Endometrial microvascular endothelial cells (primary cell): ENCODE measurements around the gene ARTN. TPM values are rescaled to one million over a fixed set of nuclear protein-coding genes. Genes with fewer than 3 reads are reported as not detected.

Source experiments
- in situ Hi-C: cut with HindIII; loops from 2 replicates; pipeline ENCODE4 v1.10.0; 2017; ENCODE audit warnings: low sequenced_read_pairs, low pct_unique_long_range_greater_than_20kb; ENCODE audit errors: inconsistent ontology term
- total RNA-seq: library from RNA; depleted of rRNA; stranded (reverse); fragments of >200 nt; gene quantifications from one replicate; pipeline ENCODE4 v1.2.3, GENCODE V29; 2015; ENCODE audit errors: inconsistent ontology term

Gene ARTN
- total RNA-seq, 1 donor from 2014 or later: not detected

GRCh38 chr1:43944860-43945259, 11.3 kb downstream of the ARTN start:
- in situ Hi-C loops: loop anchor here (25.0 kb wide), 1 partner anchor 108 kb away; no protein-coding TSS in a partner anchor

- in situ Hi-C loops: loop anchor here (25.0 kb wide), 1 partner anchor 108 kb away; no protein-coding TSS in a partner anchor
Observed at GRCh38 chr1:43945674-43946235, 12.2 kb downstream of the ARTN start.

GRCh38 chr1:43946236-43947060, 12.8 kb downstream of the ARTN start, which contains the start of gene IPO13:
IPO13 (plus strand) TSS chr1:43946950; CDS start chr1:43947601, 651 bp downstream.
- in situ Hi-C loops: loop anchor here (25.0 kb wide), 1 partner anchor 109 kb away; no protein-coding TSS in a partner anchor

GRCh38 chr1:43947061-43947873, 13.7 kb downstream of the ARTN start:
- in situ Hi-C loops: loop anchor here (25.0 kb wide), 1 partner anchor 110 kb away; no protein-coding TSS in a partner anchor

GRCh38 chr1:43947874-43948437, 14.4 kb downstream of the ARTN start:
- in situ Hi-C loops: loop anchor here (25.0 kb wide), 1 partner anchor 111 kb away; no protein-coding TSS in a partner anchor

- in situ Hi-C loops: loop anchor here (25.0 kb wide), 1 partner anchor 112 kb away; no protein-coding TSS in a partner anchor
Observed at GRCh38 chr1:43949678-43950077, 16.1 kb downstream of the ARTN start.

GRCh38 chr1:43951021-43951985, 17.7 kb downstream of the ARTN start:
- in situ Hi-C loops: no loop called here

- in situ Hi-C loops: no loop called here
Observed at GRCh38 chr1:43952731-43953346, 19.2 kb downstream of the ARTN start.

- in situ Hi-C loops: no loop called here
Observed at GRCh38 chr1:43953361-43953760, 19.8 kb downstream of the ARTN start.

- in situ Hi-C loops: no loop called here
Observed at GRCh38 chr1:43954036-43954435, 20.4 kb downstream of the ARTN start.

GRCh38 chr1:43956234-43956633, 22.6 kb downstream of the ARTN start:
- in situ Hi-C loops: no loop called here

- in situ Hi-C loops: no loop called here
Observed at GRCh38 chr1:43957407-43958040, 23.9 kb downstream of the ARTN start.

GRCh38 chr1:43958351-43959255, 25.0 kb downstream of the ARTN start:
- in situ Hi-C loops: no loop called here

- in situ Hi-C loops: no loop called here
Observed at GRCh38 chr1:43960798-43961197, 27.2 kb downstream of the ARTN start.

GRCh38 chr1:43961692-43962091, 28.1 kb downstream of the ARTN start:
- in situ Hi-C loops: no loop called here

GRCh38 chr1:43962324-43962723, 28.7 kb downstream of the ARTN start:
- in situ Hi-C loops: no loop called here
